Stimulated activated CD8-positive, alpha-beta memory T cell treated with anti-CD3 and anti-CD28 coated beads, Interleukin-4, amount 100 ng/mL, for 1 hour (primary cell): ENCODE data around the gene PCSK1N.

Experiments used
- DNase-seq, 2 donors: peaks; one replicate each; pipeline ENCODE4 v3.0.0-alpha.2; 2020; ENCODE audit warnings: low read depth in 2 of 2, low spot score in 1 of 2

The PCSK1N gene

GRCh38 chrX:48790477-48790876, 44.9 kb downstream of the PCSK1N start:
- DNase-seq: no peak

GRCh38 chrX:48789366-48790220, 45.8 kb downstream of the PCSK1N start:
- DNase-seq: no peak

- no peak for DNase-seq
These were observed 47.6 kb downstream of the PCSK1N start for GRCh38 chrX:48787505-48788443.

GRCh38 chrX:48786825-48787504, 48.4 kb downstream of the PCSK1N start:
- DNase-seq: no peak

GRCh38 chrX:48786341-48786800, 49.0 kb downstream of the PCSK1N start, which contains the start of gene GATA1:
TSS of gene GATA1 (plus strand) at chrX:48786590. CDS start at chrX:48791110, 4,520 bp downstream.
- no peak for DNase-seq

- no peak for DNase-seq
These were observed 49.7 kb downstream of the PCSK1N start for GRCh38 chrX:48785540-48786214.

GRCh38 chrX:48785186-48785539, 50.2 kb downstream of the PCSK1N start:
- no peak for DNase-seq

GRCh38 chrX:48784726-48785125, 50.7 kb downstream of the PCSK1N start:
- no peak for DNase-seq

- no peak for DNase-seq
These were observed 52.6 kb downstream of the PCSK1N start for GRCh38 chrX:48782795-48783194.

GRCh38 chrX:48782216-48782615, 53.2 kb downstream of the PCSK1N start:
- no peak for DNase-seq

GRCh38 chrX:48781705-48782104, 53.7 kb downstream of the PCSK1N start:
- DNase-seq: no peak
